Jurkat, Clone E6-1 (cell line): ENCODE measurements around the gene LEP.

Experiments used
- DNase-seq: peaks from one replicate; pipeline ENCODE4 v3.0.0-alpha.2; 2011; ENCODE audit warnings: low read depth, low spot score
- H3K4me3 ChIP-seq: 2 replicates; pipeline ENCODE4 v1.5.1; 2011; ENCODE audit warnings: mild to moderate bottlenecking, low read length, control low read depth, moderate library complexity

The LEP gene

DNA sequence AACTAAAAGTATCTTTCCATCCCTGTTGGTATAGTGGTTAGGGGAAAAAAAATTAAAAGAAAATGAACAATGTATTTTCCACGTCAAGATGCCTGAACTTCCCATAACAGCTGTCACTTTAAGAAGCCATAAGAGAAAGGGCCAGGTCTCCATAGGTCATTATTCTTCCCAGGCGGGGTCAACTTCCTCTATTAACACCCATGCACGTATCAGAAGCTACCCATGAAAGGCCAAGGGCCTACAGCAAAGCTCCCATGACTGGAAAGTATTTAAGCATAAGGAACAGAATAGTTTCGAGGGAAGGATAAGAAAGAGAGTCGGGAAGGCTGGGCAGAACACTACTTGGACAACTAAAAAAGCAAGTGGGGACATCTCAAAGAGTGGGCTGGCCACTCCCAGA lies 62.6 kb downstream of the LEP start:
- no peak overlapping the region for H3K4me3 ChIP-seq
- no peak for DNase-seq

DNA sequence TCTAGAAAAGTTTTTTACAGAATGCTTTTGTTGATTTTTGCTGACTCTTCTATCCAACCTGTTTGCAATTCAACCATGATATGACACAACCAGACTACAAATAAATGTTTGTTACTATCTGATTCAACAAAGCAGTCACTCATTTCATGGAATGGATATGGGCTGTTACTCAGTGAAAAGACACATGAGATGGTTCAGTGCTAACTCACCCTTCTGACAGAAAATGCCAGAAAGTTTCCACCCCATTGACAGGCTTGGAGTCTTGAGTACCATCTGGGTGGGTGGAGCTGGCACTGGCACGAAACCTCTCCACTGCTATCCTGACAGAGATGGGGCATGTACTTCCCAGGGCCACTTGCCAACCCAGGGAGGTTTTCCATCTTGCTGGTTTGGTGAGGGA lies 63.1 kb downstream of the LEP start:
- no peak for DNase-seq
- H3K4me3 ChIP-seq, result no peak overlapping the region

DNA sequence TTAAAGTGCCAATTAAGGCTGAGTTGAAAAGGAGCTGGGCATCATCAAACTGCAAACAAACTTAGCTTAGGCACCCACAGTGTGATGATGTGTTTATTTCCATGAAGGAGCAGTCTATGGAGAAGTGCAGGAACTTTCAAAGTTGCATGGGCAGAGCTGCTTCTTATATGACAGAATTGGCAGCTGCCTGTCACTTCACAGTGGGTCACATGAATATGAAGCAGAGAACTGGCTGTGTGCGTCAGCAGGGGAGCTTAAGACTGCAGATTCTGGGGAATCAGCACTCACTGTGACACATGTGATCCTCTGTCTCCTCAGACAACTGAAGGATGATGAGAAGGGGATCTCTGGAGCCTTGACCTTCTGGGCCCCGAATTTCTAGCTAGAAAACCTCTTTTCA lies 66.0 kb downstream of the LEP start:
- H3K4me3 ChIP-seq, result no peak overlapping the region
- no peak for DNase-seq
